Pericardium fibroblast (primary cell): ENCODE results near the gene OR10G8. TPM values are rescaled to one million over a fixed set of nuclear protein-coding genes. Genes with fewer than 3 reads are reported as not detected.

Source experiments
- total RNA-seq: library from RNA; depleted of rRNA; stranded (reverse); fragments of >200 nt; gene quantifications from 2 replicates; pipeline ENCODE4 v1.2.3, GENCODE V29; 2015

The OR10G8 gene
- not detected in 2 replicates for total RNA-seq

GRCh38 chr11:124026498-124026897 lies at the start of gene OR10G8:
OR10G8 (plus strand) TSS chr11:124026798; CDS start chr11:124029623, 2,825 bp downstream.

GRCh38 chr11:123977731-123978347 lies 48.8 kb upstream of the OR10G8 start, which contains the start of gene OR10S1:
OR10S1 (minus strand) TSS chr11:123977781; CDS start chr11:123977664, 117 bp downstream.

GRCh38 chr11:123995119-123995518 lies 31.5 kb upstream of the OR10G8 start, which contains the start of gene OR10G6:
OR10G6 (minus strand) TSS chr11:123995161; CDS start chr11:123995161, 0 bp downstream.

GRCh38 chr11:124012697-124013096 lies 13.9 kb upstream of the OR10G8 start, which contains the start of gene OR10G4:
OR10G4 (plus strand) TSS chr11:124012997; CDS start chr11:124015575, 2,578 bp downstream.

GRCh38 chr11:124041254-124041653 lies 14.7 kb downstream of the OR10G8 start, which contains the start of gene OR10G7:
OR10G7 (minus strand) TSS chr11:124041325; CDS start chr11:124039001, 2,324 bp downstream.

Other genes with a start within 250 kb of the OR10G8 start
- 1.6 TPM in 1 of 2 replicates, not detected in the other for gene OR6M1, start 220.4 kb upstream of the OR10G8 start, total RNA-seq
- gene TMEM225, start 141.1 kb upstream of the OR10G8 start, total RNA-seq = not detected in 2 replicates
- gene OR8D4, start 124.6 kb upstream of the OR10G8 start, total RNA-seq = not detected in 2 replicates
- not detected in 2 replicates for gene OR4D5, start 87.2 kb upstream of the OR10G8 start, total RNA-seq
- gene OR6T1, start 83.0 kb upstream of the OR10G8 start, total RNA-seq = not detected in 2 replicates
- gene OR10S1, start 49.0 kb upstream of the OR10G8 start, total RNA-seq = not detected in 2 replicates
- gene OR10G6, start 31.6 kb upstream of the OR10G8 start, total RNA-seq = not detected in 2 replicates
- not detected in 2 replicates for gene OR10G4, start 13.8 kb upstream of the OR10G8 start, total RNA-seq
- not detected in 2 replicates for gene OR10G9, start 3.8 kb upstream of the OR10G8 start, total RNA-seq
- not detected in 2 replicates for gene OR10G7, start 14.5 kb downstream of the OR10G8 start, total RNA-seq
- 7.2 and 15.6 TPM in 2 replicates for gene VWA5A, start 88.7 kb downstream of the OR10G8 start, total RNA-seq
- gene OR10D3, start 156.5 kb downstream of the OR10G8 start, total RNA-seq = not detected in 2 replicates
- not detected in 2 replicates for gene OR8G1, start 214.3 kb downstream of the OR10G8 start, total RNA-seq
- gene OR8G5, start 229.6 kb downstream of the OR10G8 start, total RNA-seq = not detected in 2 replicates